Upper lobe of left lung (tissue), 6 donors: Measurements from ENCODE around the gene SPSB1. TPM values are rescaled to one million over a fixed set of nuclear protein-coding genes. Genes with fewer than 3 reads are reported as not detected.
A peak's percentile ranks its signal among the peaks of the same experiment; 100 is the strongest.

Experiments
- ATAC-seq, 2 donors: fragments of 200-7000 bp; cut with Tn5 transposase; one replicate each; pipeline ENCODE4 v1.9.1; 2022; ENCODE audit warnings: mild to moderate bottlenecking in 2 of 2, moderate library complexity in 2 of 2; ENCODE audit not compliant: low FRiP score in 2 of 2
- DNase-seq, 2 donors: peaks; one replicate each; pipeline ENCODE4 v3.0.0-alpha.2; 2019 to 2020
- H3K27ac ChIP-seq, 4 donors: fragments of 200-600 bp; sonication (generic); one replicate each; pipeline ENCODE4 v1.5.1; 2016 to 2019
- H3K27me3 ChIP-seq, 4 donors: fragments of 200-600 bp; sonication (generic); one replicate each; pipeline ENCODE4 v1.5.1; 2017 to 2019
- H3K36me3 ChIP-seq, 4 donors: fragments of 200-600 bp; sonication (generic); one replicate each; pipeline ENCODE4 v1.5.1; 2016 to 2019
- H3K4me1 ChIP-seq, 4 donors: fragments of 200-600 bp; sonication (generic); one replicate each; pipeline ENCODE4 v1.5.1; 2018 to 2019
- H3K4me3 ChIP-seq, 4 donors: fragments of 200-600 bp; sonication (generic); one replicate each; pipeline ENCODE4 v1.5.1; 2017 to 2019; ENCODE audit warnings: mild to moderate bottlenecking in 2 of 4, moderate library complexity in 1 of 4
- H3K9me3 ChIP-seq, 4 donors: fragments of 200-600 bp; sonication (generic); one replicate each; pipeline ENCODE4 v1.5.1; 2018 to 2019
- CTCF ChIP-seq, 6 experiments: fragments of 450-650 bp in 4 of 6; fragments of 200-600 bp in 2 of 6; sonication (generic) in 2 of 6; IDR thresholded peaks; one replicate each; pipeline ENCODE4 v1.5.1; 2016 to 2019; ENCODE audit warnings: antibody characterized with exemption in 6 of 6
- EP300 ChIP-seq, 4 donors: sonication (generic); formaldehyde crosslinking; IDR thresholded peaks; one replicate each; pipeline ENCODE4 v1.5.1; 2017; ENCODE audit warnings: antibody characterized with exemption in 4 of 4, control low read depth in 2 of 4
- POLR2A ChIP-seq, 4 donors: fragments of 450-650 bp; IDR thresholded peaks; one replicate each; pipeline ENCODE4 v1.5.1; 2016 to 2017; ENCODE audit warnings: antibody characterized with exemption in 4 of 4, mild to moderate bottlenecking in 2 of 4
- POLR2AphosphoS5 ChIP-seq, 2 donors: sonication (generic); formaldehyde crosslinking; IDR thresholded peaks; one replicate each; pipeline ENCODE4 v1.5.1; 2017; ENCODE audit warnings: antibody characterized with exemption in 2 of 2
- WGBS, 2 donors: methylation state at CpG; one replicate each; pipeline ENCODE4 v1.1.5; 2017 to 2018; 5-methylcytosine and 5-hydroxymethylcytosine counted together
- total RNA-seq, 6 donors: library from RNA; depleted of rRNA in 4 of 6; stranded (reverse); fragments of >200 nt in 4 of 6; gene quantifications; one replicate each; pipeline versions ENCODE4 v1.1.0 to v1.2.1, GENCODE V29; 2016 to 2021
- donor health status: DM: no; HTN: no; CAD: no; lungs with moderate emphysema.
- donor health status: DM: no; HTN: yes; CAD: no; lungs with severe emphysema.

SPSB1 gene
- total RNA-seq, 6 donors from 2014 or later = 21.0 to 49.1 (median 30.3) TPM

GRCh38 chr1:9271283-9271682 is 21.4 kb upstream of the SPSB1 start:
- H3K4me3 ChIP-seq = no peak overlapping the region
- no peak for DNase-seq
- peaks cover 11 to 16% (median 13%) of the 10 kb centered on the region in 4 donors for H3K4me1 ChIP-seq

GRCh38 chr1:9271861-9272595 is 20.7 kb upstream of the SPSB1 start:
- Histone ChIP-seq H3K9me3 (no peaks in the 10 kb centered on the region), H3K4me3 (no peak overlapping the region), H3K27ac (no peak overlapping the region), H3K27me3 (no peaks in the 10 kb centered on the region), H3K4me1 (peaks cover 3 to 15% (median 10%) of the 10 kb centered on the region in 4 donors), H3K36me3 (peaks cover 0 to 22% (median 11%) of the 10 kb centered on the region in 4 donors)
- DNase-seq = no peak
- TF ChIP-seq POLR2A (IDR thresholded peaks at IDR 0.05) (no peak), CTCF (IDR thresholded peaks at IDR 0.05) (no peak), POLR2AphosphoS5 (IDR thresholded peaks at IDR 0.05) (no peak), EP300 (IDR thresholded peaks at IDR 0.05) (no peak)
- no peak for ATAC-seq
- 90 to 94% methylated on average over 12 to 24 of the region's 24 CpGs for WGBS, 2 donors

More at GRCh38 chr1:9271283-9271682, 21.4 kb upstream of the SPSB1 start:
- no peaks in the 10 kb centered on the region for H3K9me3 ChIP-seq
- TF ChIP-seq POLR2AphosphoS5 (IDR thresholded peaks at IDR 0.05) = no peak
- no peak for TF ChIP-seq CTCF (IDR thresholded peaks at IDR 0.05)
- TF ChIP-seq POLR2A (IDR thresholded peaks at IDR 0.05) = no peak
- no peak for TF ChIP-seq EP300 (IDR thresholded peaks at IDR 0.05)
- peaks cover 0 to 24% (median 13%) of the 10 kb centered on the region in 4 donors for H3K36me3 ChIP-seq
- no peak for ATAC-seq
- no peaks in the 10 kb centered on the region for H3K27me3 ChIP-seq
- 76 to 84% methylated on average over 11 of the region's 11 CpGs for WGBS, 2 donors
- no peak overlapping the region for H3K27ac ChIP-seq

GRCh38 chr1:9273177-9273576 is 19.5 kb upstream of the SPSB1 start:
- 77 to 89% methylated on average over 4 to 11 of the region's 11 CpGs for WGBS, 2 donors
- TF ChIP-seq POLR2A (IDR thresholded peaks at IDR 0.05) = no peak
- TF ChIP-seq EP300 (IDR thresholded peaks at IDR 0.05) = no peak
- no peak for TF ChIP-seq CTCF (IDR thresholded peaks at IDR 0.05)
- ATAC-seq = no peak

GRCh38 chr1:9275161-9275560 is 17.5 kb upstream of the SPSB1 start:
- Histone ChIP-seq H3K4me3 (no peak overlapping the region), H3K4me1 (peaks cover 3 to 18% (median 10%) of the 10 kb centered on the region in 4 donors), H3K27me3 (no peaks in the 10 kb centered on the region), H3K27ac (no peak overlapping the region), H3K9me3 (no peaks in the 10 kb centered on the region), H3K36me3 (peaks cover 0 to 6% (median 0%) of the 10 kb centered on the region in 4 donors)
- WGBS, 2 donors = 76 to 86% methylated on average over 10 of the region's 10 CpGs
- DNase-seq = peak in 1 of 2 donors; percentile 61
- TF ChIP-seq CTCF (IDR thresholded peaks at IDR 0.05) = no peak
- TF ChIP-seq EP300 (IDR thresholded peaks at IDR 0.05) = no peak
- TF ChIP-seq POLR2A (IDR thresholded peaks at IDR 0.05) = no peak
- TF ChIP-seq POLR2AphosphoS5 (IDR thresholded peaks at IDR 0.05) = no peak
- peak in 1 of 2 donors; percentile 3 for ATAC-seq

More at GRCh38 chr1:9273177-9273576, 19.5 kb upstream of the SPSB1 start:
- Histone ChIP-seq H3K27ac (no peak overlapping the region), H3K9me3 (no peaks in the 10 kb centered on the region), H3K36me3 (peaks cover 0 to 22% (median 9%) of the 10 kb centered on the region in 4 donors), H3K4me3 (no peak overlapping the region), H3K27me3 (no peaks in the 10 kb centered on the region), H3K4me1 (peaks cover 3 to 15% (median 8%) of the 10 kb centered on the region in 4 donors)
- no peak for DNase-seq
